ENCODE measurements around the gene CALR.
"Not testable (repeated sequence)": the region's sequence is repeated elsewhere in the genome, so short reads cannot be mapped to it uniquely, and the experiment has no call there.

The CALR gene

GRCh38 chr19:12976109-12976508 is 37.7 kb downstream of the CALR start:
- in situ Hi-C loops (cut with MboI; ENCODE audit: low sequenced_read_pairs), result not testable (repeated sequence)

GRCh38 chr19:12979974-12980373 is 41.6 kb downstream of the CALR start:
- in situ Hi-C loops (cut with MboI; ENCODE audit: low sequenced_read_pairs), result no loop called here

GRCh38 chr19:12982648-12983047 is 44.2 kb downstream of the CALR start:
- in situ Hi-C loops (cut with MboI; ENCODE audit: low sequenced_read_pairs), result no loop called here

GRCh38 chr19:12983091-12983490 is 44.7 kb downstream of the CALR start:
- in situ Hi-C loops (cut with MboI; ENCODE audit: low sequenced_read_pairs), result no loop called here

- in situ Hi-C loops (cut with MboI; ENCODE audit: low sequenced_read_pairs), result no loop called here
These were observed 45.2 kb downstream of the CALR start for GRCh38 chr19:12983542-12984142.

- in situ Hi-C loops (cut with MboI; ENCODE audit: low sequenced_read_pairs), result no loop called here
These were observed 45.8 kb downstream of the CALR start for GRCh38 chr19:12984143-12984627.

- in situ Hi-C loops (cut with MboI; ENCODE audit: low sequenced_read_pairs), result no loop called here
These were observed 46.3 kb downstream of the CALR start for GRCh38 chr19:12984683-12985048.

GRCh38 chr19:12985049-12985776 is 46.8 kb downstream of the CALR start:
- in situ Hi-C loops (cut with MboI; ENCODE audit: low sequenced_read_pairs), result no loop called here

GRCh38 chr19:12986726-12987125 is 48.3 kb downstream of the CALR start:
- in situ Hi-C loops (cut with MboI; ENCODE audit: low sequenced_read_pairs), result no loop called here

- in situ Hi-C loops (cut with MboI; ENCODE audit: low sequenced_read_pairs), result no loop called here
These were observed 48.8 kb downstream of the CALR start for GRCh38 chr19:12987190-12987589.

GRCh38 chr19:12987781-12988180 is 49.4 kb downstream of the CALR start:
- in situ Hi-C loops (cut with MboI; ENCODE audit: low sequenced_read_pairs), result no loop called here

GRCh38 chr19:12990431-12990830 is 52.0 kb downstream of the CALR start:
- in situ Hi-C loops (cut with MboI; ENCODE audit: low sequenced_read_pairs), result no loop called here

GRCh38 chr19:12990853-12991252 is 52.4 kb downstream of the CALR start:
- in situ Hi-C loops (cut with MboI; ENCODE audit: low sequenced_read_pairs), result no loop called here

- in situ Hi-C loops (cut with MboI; ENCODE audit: low sequenced_read_pairs), result no loop called here
These were observed 52.9 kb downstream of the CALR start for GRCh38 chr19:12991296-12991695.

GRCh38 chr19:12992729-12993128 is 54.3 kb downstream of the CALR start:
- in situ Hi-C loops (cut with MboI; ENCODE audit: low sequenced_read_pairs), result no loop called here

- in situ Hi-C loops (cut with MboI; ENCODE audit: low sequenced_read_pairs), result no loop called here
These were observed 55.2 kb downstream of the CALR start for GRCh38 chr19:12993562-12993961.

All from hTERT RPE-1 (cell line).